ENCODE data around the gene MS4A6E.
"Not testable (repeated sequence)": the region's sequence is repeated elsewhere in the genome, so short reads cannot be mapped to it uniquely, and the experiment has no call there.

Gene MS4A6E

GRCh38 chr11:60362241-60362640 is 35.2 kb downstream of the MS4A6E start:
- no peaks in the 10 kb centered on the region for H3K36me3 ChIP-seq
- no peak for TF ChIP-seq CTCF (IDR thresholded peaks at IDR 0.05)
- H3K4me3 ChIP-seq (ENCODE audit: low read depth in 1 of 2, low read length in 1 of 2) = no peak overlapping the region
- H3K27ac ChIP-seq = no peak overlapping the region
- H3K4me1 ChIP-seq (ENCODE audit: control insufficient read depth in 1 of 2, insufficient read depth in 1 of 2, low read depth in 1 of 2, low read length in 1 of 2) = peaks cover 23 to 33% of the 10 kb centered on the region in 2 experiments
- no peaks in the 10 kb centered on the region for H3K27me3 ChIP-seq
- peaks cover 7% of the 10 kb centered on the region for H3K9me3 ChIP-seq

GRCh38 chr11:60363542-60364470 is 36.8 kb downstream of the MS4A6E start:
- peaks cover 17% of the 10 kb centered on the region for H3K9me3 ChIP-seq
- no peaks in the 10 kb centered on the region for H3K27me3 ChIP-seq
- H3K4me1 ChIP-seq (ENCODE audit: control insufficient read depth in 1 of 2, insufficient read depth in 1 of 2, low read depth in 1 of 2, low read length in 1 of 2) = peaks cover 23 to 33% of the 10 kb centered on the region in 2 experiments
- H3K27ac ChIP-seq = peak overlapping the region; percentile 68
- peak overlapping the region; percentile 1 to 33 for H3K4me3 ChIP-seq (ENCODE audit: low read depth in 1 of 2, low read length in 1 of 2)
- peak; percentile 66 for TF ChIP-seq CTCF (IDR thresholded peaks at IDR 0.05)
- no peaks in the 10 kb centered on the region for H3K36me3 ChIP-seq

- H3K36me3 ChIP-seq; H3K27ac ChIP-seq; H3K4me3 ChIP-seq (ENCODE audit: low read depth in 1 of 2, low read length in 1 of 2); H3K27me3 ChIP-seq: not testable (repeated sequence)
- Histone ChIP-seq H3K9me3 (peaks cover 18% of the 10 kb centered on the region), H3K4me1 (ENCODE audit: control insufficient read depth in 1 of 2, insufficient read depth in 1 of 2, low read depth in 1 of 2, low read length in 1 of 2) (peaks cover 29 to 33% of the 10 kb centered on the region in 2 experiments)
Observed at GRCh38 chr11:60366262-60366904, 39.3 kb downstream of the MS4A6E start.

- Histone ChIP-seq H3K36me3 (no peaks in the 10 kb centered on the region), H3K27me3 (no peaks in the 10 kb centered on the region), H3K4me1 (ENCODE audit: control insufficient read depth in 1 of 2, insufficient read depth in 1 of 2, low read depth in 1 of 2, low read length in 1 of 2) (peaks cover 29 to 36% of the 10 kb centered on the region in 2 experiments), H3K9me3 (peaks cover 18% of the 10 kb centered on the region), H3K27ac (no peak overlapping the region), H3K4me3 (ENCODE audit: low read depth in 1 of 2, low read length in 1 of 2) (no peak overlapping the region)
- TF ChIP-seq CTCF (IDR thresholded peaks at IDR 0.05) = no peak
Observed at GRCh38 chr11:60367009-60367408, 40.0 kb downstream of the MS4A6E start.

GRCh38 chr11:60367896-60368295 is 40.8 kb downstream of the MS4A6E start:
- peaks cover 27 to 31% of the 10 kb centered on the region in 2 experiments for H3K4me1 ChIP-seq (ENCODE audit: control insufficient read depth in 1 of 2, insufficient read depth in 1 of 2, low read depth in 1 of 2, low read length in 1 of 2)
- no peak for TF ChIP-seq CTCF (IDR thresholded peaks at IDR 0.05)
- peaks cover 18% of the 10 kb centered on the region for H3K9me3 ChIP-seq
- H3K27me3 ChIP-seq = no peaks in the 10 kb centered on the region
- no peak overlapping the region for H3K4me3 ChIP-seq (ENCODE audit: low read depth in 1 of 2, low read length in 1 of 2)
- H3K36me3 ChIP-seq = no peaks in the 10 kb centered on the region
- H3K27ac ChIP-seq = no peak overlapping the region

All from neutrophil (primary cell).